Neural cell (in vitro differentiated cells): ENCODE results near the gene CNTNAP5. TPM values are rescaled to one million over a fixed set of nuclear protein-coding genes. Genes with fewer than 3 reads are reported as not detected.

ENCODE experiments used
- H2AFZ ChIP-seq: fragments of 200-600, 300-800 bp; sonication (generic), shearing (Covaris generic); 2 replicates; pipeline ENCODE4 v1.6.0; 2014; ENCODE audit warnings: low read depth, mild to moderate bottlenecking, antibody characterized with exemption, low read length, moderate library complexity
- H3F3A ChIP-seq: fragments of 200-600 bp; shearing (Covaris generic); 2 replicates; pipeline ENCODE4 v1.6.1; 2016; ENCODE audit warnings: mild to moderate bottlenecking, moderate library complexity, mixed read lengths, antibody characterized with exemption, low read length; ENCODE audit not compliant: insufficient read depth, poor library complexity, severe bottlenecking
- H3K27ac ChIP-seq: fragments of 200-600, 300-800 bp; sonication (generic), shearing (Covaris generic); 2 replicates; pipeline ENCODE4 v1.5.1; 2014; ENCODE audit warnings: mild to moderate bottlenecking, low read length, moderate library complexity
- H3K27me3 ChIP-seq: fragments of 300-800, 200-600 bp; sonication (generic), shearing (Covaris generic); 2 replicates; pipeline ENCODE4 v1.6.0; 2014; ENCODE audit warnings: mild to moderate bottlenecking, low read depth, low read length, moderate library complexity; ENCODE audit not compliant: insufficient read depth
- H3K36me3 ChIP-seq: fragments of 300-800, 200-600 bp; sonication (generic), shearing (Covaris generic); 2 replicates; pipeline ENCODE4 v1.5.1; 2014; ENCODE audit warnings: mild to moderate bottlenecking, antibody characterized with exemption, low read length, moderate library complexity; ENCODE audit not compliant: insufficient read depth
- H3K4me2 ChIP-seq: fragments of 300-800, 200-600 bp; sonication (generic), shearing (Covaris generic); 2 replicates; pipeline ENCODE4 v1.6.0; 2014; ENCODE audit warnings: mild to moderate bottlenecking, low read length
- H3K4me3 ChIP-seq: fragments of 300-800, 200-600 bp; sonication (generic), shearing (Covaris generic); 2 replicates; pipeline ENCODE4 v1.5.1; 2014; ENCODE audit warnings: mild to moderate bottlenecking, low read length, moderate library complexity
- H3K79me2 ChIP-seq: fragments of 200-600 bp; shearing (Covaris generic); replicated peaks from 2 replicates; pipeline ENCODE4 v1.6.0; 2014; ENCODE audit warnings: mild to moderate bottlenecking, low read length, moderate library complexity; ENCODE audit not compliant: insufficient read depth
- H3K9ac ChIP-seq: fragments of 300-800, 200-600 bp; sonication (generic), shearing (Covaris generic); 2 replicates; pipeline ENCODE4 v1.6.1; 2016; ENCODE audit warnings: mild to moderate bottlenecking, low read length, mixed read lengths
- H3K9me2 ChIP-seq: fragments of 200-600 bp; shearing (Covaris generic); 2 replicates; pipeline ENCODE4 v1.6.1; 2016; ENCODE audit warnings: mild to moderate bottlenecking, low read length, mixed read lengths; ENCODE audit not compliant: insufficient read depth
- H3K9me3 ChIP-seq: fragments of 200-600, 300-800 bp; sonication (generic), shearing (Covaris generic); 2 replicates; pipeline ENCODE4 v1.6.1; 2016; ENCODE audit warnings: mild to moderate bottlenecking, mixed run types, low read length, moderate library complexity, mixed read lengths
- H4K20me1 ChIP-seq: fragments of 200-600 bp; shearing (Covaris generic); 2 replicates; pipeline ENCODE4 v1.6.1; 2016; ENCODE audit warnings: mild to moderate bottlenecking, mixed run types; ENCODE audit not compliant: insufficient read depth
- CTCF ChIP-seq: fragments of 450-650 bp; IDR thresholded peaks from 2 replicates; pipeline ENCODE4 v1.5.1; 2014; ENCODE audit warnings: antibody characterized with exemption, mild to moderate bottlenecking, moderate library complexity; ENCODE audit not compliant: poor library complexity, severe bottlenecking
- EP300 ChIP-seq: fragments of 450-650 bp; conservative IDR thresholded peaks from 2 replicates; pipeline ENCODE4 v1.6.1; 2014; ENCODE audit warnings: antibody characterized with exemption, mild to moderate bottlenecking, moderate library complexity; ENCODE audit not compliant: poor library complexity, severe bottlenecking
- EZH2 ChIP-seq: fragments of 200-600, 300-800 bp; shearing (Covaris generic), sonication (generic); IDR thresholded peaks from 2 replicates; pipeline ENCODE4 v1.6.1; 2014; ENCODE audit warnings: antibody characterized with exemption, low read length, borderline replicate concordance, mild to moderate bottlenecking; ENCODE audit not compliant: insufficient read depth, poor library complexity, severe bottlenecking
- MXI1 ChIP-seq: fragments of 450-650 bp; conservative IDR thresholded peaks from 2 replicates; pipeline ENCODE4 v1.6.1; 2014; ENCODE audit warnings: antibody characterized with exemption, mild to moderate bottlenecking; ENCODE audit not compliant: poor library complexity, severe bottlenecking
- POLR2AphosphoS5 ChIP-seq: IDR thresholded peaks from 2 replicates; pipeline ENCODE4 v1.6.1; 2012
- RAD21 ChIP-seq: fragments of 450-650 bp; conservative IDR thresholded peaks from 2 replicates; pipeline ENCODE4 v1.6.1; 2014; ENCODE audit warnings: antibody characterized with exemption, mild to moderate bottlenecking, moderate library complexity
- REST ChIP-seq: IDR thresholded peaks from 2 replicates; pipeline ENCODE4 v1.6.1; 2012; ENCODE audit warnings: borderline replicate concordance
- SMC3 ChIP-seq: fragments of 450-650 bp; conservative IDR thresholded peaks from 2 replicates; pipeline ENCODE4 v1.6.1; 2014; ENCODE audit warnings: antibody characterized with exemption, mild to moderate bottlenecking, moderate library complexity; ENCODE audit not compliant: poor library complexity
- TAF1 ChIP-seq: IDR thresholded peaks from 2 replicates; pipeline ENCODE4 v1.6.1; 2012; ENCODE audit warnings: low read depth
- polyA plus RNA-seq: library from polyadenylated mRNA; depleted of rRNA; stranded (reverse); fragments of >200 nt; gene quantifications from 2 replicates; pipeline ENCODE4 v1.2.3, GENCODE V29; 2014

Gene CNTNAP5
- polyA plus RNA-seq, 1 donor from 2014 or later, result 19.3 TPM

- Histone ChIP-seq H3F3A (no peaks in the 10 kb centered on the region), H2AFZ (no peak overlapping the region), H4K20me1 (no peaks in the 10 kb centered on the region), H3K27ac (no peak overlapping the region), H3K79me2 (no peaks in the 10 kb centered on the region), H3K4me2 (no peak overlapping the region), H3K9ac (no peak overlapping the region), H3K9me3 (no peaks in the 10 kb centered on the region), H3K27me3 (no peaks in the 10 kb centered on the region), H3K4me3 (no peak overlapping the region), H3K9me2 (no peaks in the 10 kb centered on the region), H3K36me3 (no peaks in the 10 kb centered on the region)
- TF ChIP-seq POLR2AphosphoS5 (no peak), TAF1 (no peak), SMC3 (no peak), CTCF (no peak), RAD21 (no peak), EP300 (no peak), MXI1 (no peak), EZH2 (no peak), REST (no peak)
Measured at GRCh38 chr2:124530203-124530602, 505.1 kb downstream of the CNTNAP5 start.

- Histone ChIP-seq H3K4me2 (no peak overlapping the region), H2AFZ (no peak overlapping the region), H3K9ac (no peak overlapping the region), H3K27me3 (no peaks in the 10 kb centered on the region), H3K9me3 (no peaks in the 10 kb centered on the region), H3K36me3 (no peaks in the 10 kb centered on the region), H3F3A (no peaks in the 10 kb centered on the region), H3K27ac (no peak overlapping the region), H3K9me2 (no peaks in the 10 kb centered on the region), H3K4me3 (no peak overlapping the region), H3K79me2 (no peaks in the 10 kb centered on the region), H4K20me1 (no peaks in the 10 kb centered on the region)
- TF ChIP-seq EP300 (no peak), TAF1 (no peak)
Measured at GRCh38 chr2:124533226-124533954, 508.3 kb downstream of the CNTNAP5 start.
